Kidney (tissue), 14 donors: Measurements from ENCODE around the gene ITPR2. TPM values are rescaled to one million over a fixed set of nuclear protein-coding genes. Genes with fewer than 3 reads are reported as not detected.

Experiments used
- DNase-seq, 5 donors: peaks; one replicate each; pipeline ENCODE4 v3.0.0-alpha.2; 2013 to 2020
- FAIRE-seq: peaks from 2 replicates; lab custom pipeline; 2012; peaks lifted over from hg19 to GRCh38; lab: Jason Lieb, UNC
- H3K27ac ChIP-seq, 2 donors: one replicate each; pipeline ENCODE4 v1.7.0; 2013; ENCODE audit warnings: low read depth in 2 of 2, low read length in 2 of 2, inconsistent platforms in 1 of 2
- H3K27me3 ChIP-seq: one replicate; pipeline ENCODE4 v1.7.1; 2013; ENCODE audit warnings: low read length, inconsistent platforms; ENCODE audit not compliant: control insufficient read depth, insufficient read depth
- H3K36me3 ChIP-seq, 3 donors: one replicate each; pipeline versions ENCODE4 v1.7.0 to v1.7.1; 2013; ENCODE audit warnings: low read length in 3 of 3, control low read depth in 1 of 3, inconsistent platforms in 1 of 3; ENCODE audit not compliant: insufficient read depth in 3 of 3, control insufficient read depth in 2 of 3
- H3K4me1 ChIP-seq, 3 donors: one replicate each; pipeline versions ENCODE4 v1.7.0 to v1.7.1; 2013; ENCODE audit warnings: low read length in 3 of 3, inconsistent platforms in 1 of 3, low read depth in 1 of 3; ENCODE audit not compliant: control insufficient read depth in 2 of 3, insufficient read depth in 2 of 3
- H3K4me3 ChIP-seq, 3 donors: one replicate each; pipeline versions ENCODE4 v1.7.0 to v1.8.1; 2013; ENCODE audit warnings: low read length in 3 of 3, control low read depth in 1 of 3, inconsistent platforms in 1 of 3
- H3K9ac ChIP-seq, 3 donors: one replicate each; pipeline versions ENCODE4 v1.7.0 to v1.7.1; 2013; ENCODE audit warnings: low read length in 3 of 3, control low read depth in 1 of 3, inconsistent platforms in 1 of 3
- H3K9me3 ChIP-seq, 3 donors: one replicate each; pipeline versions ENCODE4 v1.7.0 to v1.7.1; 2013; ENCODE audit warnings: low read length in 3 of 3, control low read depth in 1 of 3, inconsistent platforms in 1 of 3; ENCODE audit not compliant: control insufficient read depth in 2 of 3, insufficient read depth in 1 of 3
- intact Hi-C: fragments of 100-400 bp; cut with DNase I; formaldehyde crosslinking; loops from one replicate; pipeline ENCODE4 v1.11.1; 2022
- polyA plus RNA-seq: library from polyadenylated mRNA; stranded (reverse); fragments of 350-450 nt; fragmentation: Illumina TruSeq; extraction: RNeasy Lipid Tissue Mini Kit (QIAGEN cat#74804); gene quantifications from one replicate; pipeline ENCODE4 v1.2.3, GENCODE V29; 2014; ENCODE audit warnings: low read depth, low replicate concordance; ENCODE audit not compliant: insufficient read depth
- total RNA-seq: library from RNA; stranded (reverse); fragmentation: NEBNext Ultra II Directional; extraction: Animal tissue kit (Norgen Biotek cat#: 25700); gene quantifications from one replicate; pipeline ENCODE4 v1.2.1, GENCODE V29; 2021
- TF ChIP-seq, protein P1 (sequence below): IDR thresholded peaks from 3 replicates; pipeline ENCODE4 v1.5.1; 2012; ENCODE audit warnings: mild to moderate bottlenecking, moderate library complexity, borderline replicate concordance; ENCODE audit not compliant: insufficient read depth; ENCODE audit errors: extremely low read depth
- donor health status: control.
- donor health status: control.
- donor health status: control.
- donor health status: control.
- donor health status: control.
- donor health status: DM: yes; HTN: yes; CAD: no.
- donor health status: Normal renal cell carcinoma (clear cell type).

Gene ITPR2
- total and polyA plus RNA-seq, 2 donors from 2014 or later, result 5.7 to 56.9 TPM

DNA sequence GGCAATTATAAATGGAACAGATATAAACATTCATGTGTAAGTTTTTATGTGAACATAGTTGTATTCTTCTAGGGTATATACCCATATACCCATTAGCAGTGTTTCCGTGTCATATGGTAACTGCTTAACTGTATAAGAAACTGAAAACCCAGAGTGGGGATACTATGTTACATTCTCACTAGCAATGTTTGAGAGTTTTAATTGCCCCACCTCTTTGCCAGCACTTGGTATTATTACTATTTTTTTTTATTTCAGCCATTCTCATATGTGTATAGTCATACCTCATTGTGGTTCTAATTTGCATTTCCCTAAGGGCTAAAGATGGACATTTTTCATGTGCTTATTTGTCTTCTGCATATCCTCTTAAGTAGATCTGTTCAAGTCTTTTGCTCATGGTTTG lies 28.7 kb upstream of the ITPR2 start:
- TF ChIP-seq, protein P1, sequence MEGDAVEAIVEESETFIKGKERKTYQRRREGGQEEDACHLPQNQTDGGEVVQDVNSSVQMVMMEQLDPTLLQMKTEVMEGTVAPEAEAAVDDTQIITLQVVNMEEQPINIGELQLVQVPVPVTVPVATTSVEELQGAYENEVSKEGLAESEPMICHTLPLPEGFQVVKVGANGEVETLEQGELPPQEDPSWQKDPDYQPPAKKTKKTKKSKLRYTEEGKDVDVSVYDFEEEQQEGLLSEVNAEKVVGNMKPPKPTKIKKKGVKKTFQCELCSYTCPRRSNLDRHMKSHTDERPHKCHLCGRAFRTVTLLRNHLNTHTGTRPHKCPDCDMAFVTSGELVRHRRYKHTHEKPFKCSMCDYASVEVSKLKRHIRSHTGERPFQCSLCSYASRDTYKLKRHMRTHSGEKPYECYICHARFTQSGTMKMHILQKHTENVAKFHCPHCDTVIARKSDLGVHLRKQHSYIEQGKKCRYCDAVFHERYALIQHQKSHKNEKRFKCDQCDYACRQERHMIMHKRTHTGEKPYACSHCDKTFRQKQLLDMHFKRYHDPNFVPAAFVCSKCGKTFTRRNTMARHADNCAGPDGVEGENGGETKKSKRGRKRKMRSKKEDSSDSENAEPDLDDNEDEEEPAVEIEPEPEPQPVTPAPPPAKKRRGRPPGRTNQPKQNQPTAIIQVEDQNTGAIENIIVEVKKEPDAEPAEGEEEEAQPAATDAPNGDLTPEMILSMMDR, result no peak
- FAIRE-seq (no peak), DNase-seq (no peak)
- Histone ChIP-seq H3K4me3 (no peak overlapping the region), H3K27ac (no peak overlapping the region), H3K36me3 (no peaks in the 10 kb centered on the region), H3K9me3 (no peaks in the 10 kb centered on the region), H3K4me1 (no peaks in the 10 kb centered on the region), H3K27me3 (no peaks in the 10 kb centered on the region), H3K9ac (no peak overlapping the region)
- intact Hi-C loops, result no loop called here

DNA sequence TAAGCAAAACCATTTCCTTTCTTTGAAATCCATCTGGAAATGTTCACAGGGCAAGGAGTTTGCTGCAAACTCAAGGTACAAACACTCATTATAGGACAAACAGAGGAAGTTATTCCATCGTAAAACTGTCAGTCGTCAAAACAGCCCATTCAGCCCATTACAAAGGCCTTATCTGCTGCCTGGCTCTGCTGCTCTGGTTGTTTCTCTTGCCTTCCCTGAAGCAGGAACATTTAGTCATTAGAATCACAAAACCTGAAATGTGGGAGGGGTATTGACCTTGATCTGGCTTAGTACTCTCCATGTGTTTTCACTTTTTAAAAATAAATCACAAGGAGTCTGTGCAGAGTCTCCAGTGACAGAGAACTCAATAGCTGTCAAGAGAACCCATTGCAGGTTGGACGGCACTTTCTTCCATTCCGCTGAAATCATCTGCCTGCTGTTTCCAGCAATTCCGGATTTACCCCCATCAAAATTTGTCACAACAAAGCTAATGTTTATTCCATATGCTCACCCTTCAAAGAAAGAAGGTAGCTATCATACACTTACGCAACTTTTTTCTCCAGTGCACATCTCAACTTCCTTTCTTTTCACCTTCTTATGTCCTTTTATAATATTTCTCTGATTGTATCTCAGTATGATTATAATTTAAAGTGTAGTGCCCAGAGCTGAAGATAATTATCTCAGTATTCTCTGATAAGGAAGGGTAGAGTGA lies 24.6 kb upstream of the ITPR2 start:
- Histone ChIP-seq H3K4me3 (no peak overlapping the region), H3K9me3 (no peaks in the 10 kb centered on the region), H3K4me1 (no peaks in the 10 kb centered on the region), H3K9ac (no peak overlapping the region), H3K27ac (no peak overlapping the region), H3K36me3 (no peaks in the 10 kb centered on the region), H3K27me3 (no peaks in the 10 kb centered on the region)
- intact Hi-C loops, result no loop called here
- FAIRE-seq (no peak), DNase-seq (peak in 2 of 5 donors; percentile 53 to 67)
- TF ChIP-seq, protein P1, result no peak

DNA sequence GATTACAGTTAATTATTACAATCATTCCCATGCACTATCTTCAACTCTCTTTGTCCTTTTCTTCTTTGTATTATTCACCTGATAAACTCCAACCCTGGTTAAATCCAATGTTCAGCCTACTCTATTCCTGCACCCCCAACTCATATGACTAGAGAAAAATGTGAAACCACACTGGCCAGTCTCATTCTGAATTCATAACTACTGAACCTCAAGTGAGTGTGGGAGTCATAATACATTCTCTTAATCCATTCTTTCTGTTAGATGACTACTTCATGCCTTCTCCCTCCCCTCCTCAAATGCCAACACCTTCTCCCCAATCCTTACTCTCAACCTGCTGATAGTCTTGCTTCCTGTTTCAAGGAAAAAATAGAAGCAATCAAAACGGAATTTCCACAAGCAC lies 22.3 kb upstream of the ITPR2 start:
- Histone ChIP-seq H3K27ac (no peak overlapping the region), H3K36me3 (no peaks in the 10 kb centered on the region), H3K27me3 (no peaks in the 10 kb centered on the region), H3K9ac (no peak overlapping the region), H3K9me3 (no peaks in the 10 kb centered on the region), H3K4me3 (no peak overlapping the region), H3K4me1 (no peaks in the 10 kb centered on the region)
- FAIRE-seq (no peak), DNase-seq (no peak)
- intact Hi-C loops, result no loop called here
- TF ChIP-seq, protein P1, result no peak

DNA sequence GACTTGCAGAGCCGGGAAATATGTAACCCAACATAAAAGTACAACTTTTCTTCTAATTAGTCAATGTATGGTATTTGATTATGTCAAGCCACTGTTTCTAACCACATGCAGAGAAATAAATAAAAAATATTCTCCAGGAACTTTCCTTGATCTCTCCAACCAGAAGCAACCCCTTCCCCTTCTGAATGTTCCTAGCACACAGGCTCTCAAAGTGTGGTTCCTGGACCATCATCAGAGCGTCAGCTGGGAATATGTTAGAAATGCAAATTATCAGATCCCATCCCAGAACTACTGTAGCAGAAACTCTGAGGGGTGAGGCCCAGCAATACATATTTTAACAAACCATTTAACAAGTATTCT lies 21.0 kb upstream of the ITPR2 start:
- Histone ChIP-seq H3K27ac (no peak overlapping the region), H3K4me1 (no peaks in the 10 kb centered on the region), H3K4me3 (no peak overlapping the region), H3K27me3 (no peaks in the 10 kb centered on the region), H3K9me3 (no peaks in the 10 kb centered on the region), H3K36me3 (no peaks in the 10 kb centered on the region), H3K9ac (no peak overlapping the region)
- FAIRE-seq, result no peak
- TF ChIP-seq, protein P1, result no peak
- no peak for DNase-seq
- intact Hi-C loops, result no loop called here
